T-cell (primary cell): ENCODE measurements around the gene ATG101. TPM values are rescaled to one million over a fixed set of nuclear protein-coding genes. Genes with fewer than 3 reads are reported as not detected.

Experiments used
- ATAC-seq, 4 experiments: fragments of 200-7000 bp in 3 of 4; fragments of 150-1000 bp in 1 of 4; cut with Tn5 transposase; replicated peaks in 1 of 4; 1 replicate in 3 of 4; 2 replicates in 1 of 4; pipeline ENCODE4 v1.10.0; 2021; ENCODE audit warnings: moderate library complexity in 3 of 4, mild to moderate bottlenecking in 2 of 4, moderate number of reproducible peaks in 1 of 4
- CTCF ChIA-PET, 2 donors: fragments of 300-600 bp; sonication (Branson Sonifier 250); formaldehyde crosslinking; loops; one replicate each; lab custom pipeline; 2022; ENCODE audit warnings: antibody characterized with exemption in 2 of 2; lab: Charles Lee
- POLR2A ChIA-PET, 2 donors: fragments of 300-600 bp; sonication (Branson Sonifier 250); formaldehyde crosslinking; loops; one replicate each; lab custom pipeline; 2022; ENCODE audit warnings: antibody characterized with exemption in 2 of 2; lab: Charles Lee
- DNase-seq, 35 experiments: peaks; one replicate each; pipeline versions ENCODE4 v3.0.0 to v3.0.0-alpha.2; 2013 to 2023
- H3K27ac ChIP-seq: one replicate; pipeline ENCODE4 v1.5.1; 2013; ENCODE audit warnings: low read length
- H3K27me3 ChIP-seq, 2 experiments: replicated peaks in 1 of 2; 1 replicate in 1 of 2; 2 replicates in 1 of 2; pipeline versions ENCODE4 v1.6.1 to v1.7.0; 2013; ENCODE audit warnings: low read length in 1 of 2, mixed read lengths in 1 of 2; ENCODE audit not compliant: control insufficient read depth in 2 of 2, insufficient read depth in 2 of 2; ENCODE audit errors: extremely low read depth in 1 of 2
- H3K36me3 ChIP-seq, 2 donors: 1 replicate in 1 of 2; 2 replicates in 1 of 2; pipeline versions ENCODE4 v1.6.1 to v1.7.0; 2013; ENCODE audit warnings: low read length in 1 of 2; ENCODE audit not compliant: control insufficient read depth in 2 of 2, insufficient read depth in 1 of 2; ENCODE audit errors: extremely low read depth in 1 of 2
- H3K4me1 ChIP-seq, 2 experiments: 1 replicate in 1 of 2; 2 replicates in 1 of 2; pipeline versions ENCODE4 v1.6.1 to v1.7.0; 2013; ENCODE audit warnings: low read length in 2 of 2, mixed read lengths in 1 of 2; ENCODE audit not compliant: insufficient read depth in 2 of 2, control insufficient read depth in 1 of 2; ENCODE audit errors: extremely low read depth in 1 of 2
- H3K4me3 ChIP-seq, 2 donors: 1 replicate in 1 of 2; 2 replicates in 1 of 2; pipeline versions ENCODE4 v1.5.1 to v1.7.0; 2013; ENCODE audit warnings: mild to moderate bottlenecking in 2 of 2, low read length in 1 of 2, moderate library complexity in 1 of 2; ENCODE audit not compliant: control insufficient read depth in 1 of 2; ENCODE audit errors: extremely low read depth in 1 of 2
- H3K9me3 ChIP-seq: 2 replicates; pipeline ENCODE4 v1.7.0; 2013
- H3K27ac Mint-ChIP-seq, 2 donors: one replicate each; pipeline ENCODE4 v1.8.0; 2020 to 2021; ENCODE audit warnings: mild to moderate bottlenecking in 2 of 2, mixed read lengths in 2 of 2
- H3K27me3 Mint-ChIP-seq, 2 donors: one replicate each; pipeline ENCODE4 v1.8.0; 2021 to 2022; ENCODE audit warnings: mixed read lengths in 2 of 2
- H3K36me3 Mint-ChIP-seq: one replicate; pipeline ENCODE4 v1.8.0; 2021; ENCODE audit warnings: mixed read lengths
- H3K4me1 Mint-ChIP-seq, 3 donors: one replicate each; pipeline ENCODE4 v1.8.0; 2020 to 2022; ENCODE audit warnings: mixed read lengths in 3 of 3, mild to moderate bottlenecking in 1 of 3
- H3K4me3 Mint-ChIP-seq, 3 donors: one replicate each; pipeline ENCODE4 v1.8.0; 2020 to 2022; ENCODE audit warnings: mild to moderate bottlenecking in 3 of 3, mixed read lengths in 3 of 3, moderate library complexity in 3 of 3
- H3K9me3 Mint-ChIP-seq, 3 donors: one replicate each; pipeline ENCODE4 v1.8.0; 2020 to 2022; ENCODE audit warnings: mixed read lengths in 3 of 3
- WGBS: methylation state at CpG from one replicate; pipeline ENCODE4 v1.1.5; 2013; ENCODE audit warnings: missing lambda C conversion rate; ENCODE audit not compliant: insufficient coverage; 5-methylcytosine and 5-hydroxymethylcytosine counted together
- total RNA-seq, 35 experiments: library from RNA in 6 of 35; stranded (reverse) in 6 of 35; fragments of 120-200 nt in 1 of 35; gene quantifications; one replicate each; pipeline versions ENCODE4 v1.2.1 to v1.2.4 and lab custom pipeline; 2013 to 2026

The ATG101 gene
- total RNA-seq, 5 donors from 2014 or later (not counting 1 experiment from before 2014, with no cell fraction given): 24.8 to 30.3 (median 25.9) TPM

- CTCF ChIA-PET: interaction anchor here in 1 of 2 donors (1.1 kb wide), 1 partner anchor 17 kb away, joined by 3 read pairs; no protein-coding TSS in a partner anchor
- H3K4me1 Mint-ChIP-seq: peaks cover 34 to 45% (median 41%) of the 10 kb centered on the region in 3 donors
- H3K9me3 Mint-ChIP-seq: no peaks in the 10 kb centered on the region
Observed at GRCh38 chr12:52049286-52049685, 20.5 kb upstream of the ATG101 start.

GRCh38 chr12:52049688-52050087 is 20.1 kb upstream of the ATG101 start:
- Mint-ChIP-seq H3K36me3 (no peaks in the 10 kb centered on the region), H3K4me1 (peaks cover 34 to 43% (median 41%) of the 10 kb centered on the region in 3 donors), H3K4me3 (peak overlapping the region; percentile 88 to 90 (median 89)), H3K27ac (peak overlapping the region; percentile 29 to 41), H3K27me3 (peaks cover 0 to 4% of the 10 kb centered on the region in 2 donors), H3K9me3 (no peaks in the 10 kb centered on the region)
- Histone ChIP-seq H3K4me3 (no peak overlapping the region), H3K36me3 (no peaks in the 10 kb centered on the region), H3K27ac (no peak overlapping the region), H3K27me3 (peaks cover 0 to 27% of the 10 kb centered on the region in 2 experiments), H3K9me3 (no peaks in the 10 kb centered on the region), H3K4me1 (peaks cover 23 to 44% of the 10 kb centered on the region in 2 experiments)
- DNase-seq: no peak
- CTCF ChIA-PET: no interaction called here
- POLR2A ChIA-PET: no interaction called here
- 89% methylated on average over 1 of the region's 5 CpGs for WGBS
- ATAC-seq: no peak

More at GRCh38 chr12:52049286-52049685, 20.5 kb upstream of the ATG101 start:
- H3K4me3 Mint-ChIP-seq: peak overlapping the region; percentile 88 to 90 (median 89)
- DNase-seq (no peak), ATAC-seq (no peak)
- no peaks in the 10 kb centered on the region for H3K36me3 ChIP-seq
- H3K27me3 Mint-ChIP-seq: peaks cover 0 to 4% of the 10 kb centered on the region in 2 donors
- no peaks in the 10 kb centered on the region for H3K9me3 ChIP-seq
- peaks cover 0 to 29% of the 10 kb centered on the region in 2 experiments for H3K27me3 ChIP-seq
- no peaks in the 10 kb centered on the region for H3K36me3 Mint-ChIP-seq
- WGBS: 94% methylated on average over 2 of the region's 4 CpGs
- peak overlapping the region; percentile 29 to 41 for H3K27ac Mint-ChIP-seq
- POLR2A ChIA-PET: interaction anchor here in 1 of 2 donors (0.8 kb wide), 1 partner anchor 25 kb away, joined by 8 read pairs; no protein-coding TSS in a partner anchor
- peaks cover 23 to 44% of the 10 kb centered on the region in 2 experiments for H3K4me1 ChIP-seq
- no peak overlapping the region for H3K4me3 ChIP-seq
- no peak overlapping the region for H3K27ac ChIP-seq

- DNase-seq (peak in 3 of 35 experiments; percentile 13 to 64 (median 47)), ATAC-seq (peak in 1 of 4 experiments; percentile 0)
- Histone ChIP-seq H3K27me3 (peaks cover 0 to 24% of the 10 kb centered on the region in 2 experiments), H3K27ac (peak overlapping the region; percentile 99), H3K36me3 (peaks cover 0 to 3% of the 10 kb centered on the region in 2 donors), H3K4me1 (peaks cover 23 to 44% of the 10 kb centered on the region in 2 experiments), H3K9me3 (no peaks in the 10 kb centered on the region), H3K4me3 (peak overlapping the region; percentile 84 to 91)
- ChIA-PET POLR2A (interaction anchor here (0.6 to 2.8 kb wide), 4 partner anchors 11 to 25 kb away, joined by 3 to 16 read pairs (median 9); no protein-coding TSS in a partner anchor), CTCF (interaction anchor here in 1 of 2 donors (1.3 to 4.3 kb wide), 4 partner anchors 16 to 24 kb away, joined by 4 to 43 read pairs (median 14); partner anchors contain the start of gene ATG101)
- Mint-ChIP-seq H3K27me3 (peaks cover 0 to 4% of the 10 kb centered on the region in 2 donors), H3K36me3 (no peaks in the 10 kb centered on the region), H3K4me3 (peak overlapping the region; percentile 88 to 90 (median 89)), H3K4me1 (peaks cover 34 to 42% (median 41%) of the 10 kb centered on the region in 3 donors), H3K27ac (peak overlapping the region; percentile 22 to 39), H3K9me3 (no peaks in the 10 kb centered on the region)
- 30% methylated on average over 11 of the region's 16 CpGs for WGBS
Observed at GRCh38 chr12:52050116-52050757, 19.5 kb upstream of the ATG101 start.

- peak within 1 kb of the TSS; percentile 99 for H3K27ac ChIP-seq
- H3K4me3 ChIP-seq: peak within 1 kb of the TSS; percentile 91
- peak; percentile 85 to 92 (median 90) for ATAC-seq
Observed at GRCh38 chr12:52050758-52051541, 18.8 kb upstream of the ATG101 start, which contains the start of gene NR4A1. Gene NR4A1, plus strand, starts transcription at chr12:52051442. Its CDS starts 2,887 bp downstream, at chr12:52054329.

GRCh38 chr12:52052468-52053186 is 17.2 kb upstream of the ATG101 start:
- H3K4me1 Mint-ChIP-seq: peaks cover 34 to 41% (median 38%) of the 10 kb centered on the region in 3 donors
- DNase-seq: peak in 10 of 35 experiments; percentile 17 to 61 (median 35)
- H3K27me3 ChIP-seq: peaks cover 0 to 11% of the 10 kb centered on the region in 2 experiments
- no peaks in the 10 kb centered on the region for H3K9me3 ChIP-seq
- peak overlapping the region; percentile 89 to 91 for H3K4me3 ChIP-seq
- peaks cover 0 to 6% of the 10 kb centered on the region in 2 donors for H3K36me3 ChIP-seq
- WGBS: no CpG with 5 or more reads among the region's 7 CpGs
- H3K4me1 ChIP-seq: peaks cover 17 to 33% of the 10 kb centered on the region in 2 experiments
- H3K27ac ChIP-seq: peak overlapping the region; percentile 98
- H3K27ac Mint-ChIP-seq: peak overlapping the region; percentile 32 to 93
- H3K9me3 Mint-ChIP-seq: no peaks in the 10 kb centered on the region
- H3K27me3 Mint-ChIP-seq: peaks cover 0 to 4% of the 10 kb centered on the region in 2 donors
- ChIA-PET CTCF (interaction anchor here (1.3 to 4.3 kb wide), 2 partner anchors 18 to 27 kb away, joined by 4 to 43 read pairs; partner anchors contain the start of gene ATG101 (in 1 of the 2)), POLR2A (interaction anchor here in 1 of 2 donors (2.8 kb wide), 1 partner anchor 27 kb away, joined by 16 read pairs; no protein-coding TSS in a partner anchor)
- H3K4me3 Mint-ChIP-seq: peak overlapping the region; percentile 88 to 90 (median 89)
- H3K36me3 Mint-ChIP-seq: no peaks in the 10 kb centered on the region
- ATAC-seq: peak in 1 of 4 experiments; percentile 4

More at GRCh38 chr12:52050758-52051541, 18.8 kb upstream of the ATG101 start, which contains the start of gene NR4A1:
- CTCF ChIA-PET: interaction anchor here (0.7 to 4.3 kb wide), 5 partner anchors 15 to 26 kb away, joined by 3 to 43 read pairs (median 6); partner anchors contain the start of gene ATG101 (in 1 of the 2)
- Mint-ChIP-seq H3K9me3 (no peaks in the 10 kb centered on the region), H3K36me3 (no peaks in the 10 kb centered on the region), H3K27me3 (peaks cover 0 to 4% of the 10 kb centered on the region in 2 donors), H3K27ac (peak within 1 kb of the TSS; percentile 91 to 93), H3K4me3 (peak within 1 kb of the TSS; percentile 88 to 90 (median 89)), H3K4me1 (peaks cover 34 to 41% (median 38%) of the 10 kb centered on the region in 3 donors)
- Histone ChIP-seq H3K4me1 (peaks cover 19 to 39% of the 10 kb centered on the region in 2 experiments), H3K27me3 (peaks cover 0 to 18% of the 10 kb centered on the region in 2 experiments), H3K9me3 (no peaks in the 10 kb centered on the region), H3K36me3 (peaks cover 0 to 3% of the 10 kb centered on the region in 2 donors)
- POLR2A ChIA-PET: interaction anchor here (0.6 to 2.8 kb wide), 6 partner anchors 12 to 44 kb away, joined by 3 to 16 read pairs (median 4); partner anchors contain the start of gene TAMALIN (in 1 of the 2)
- DNase-seq: peak; percentile 94 to 100 (median 99)
- under 1% methylated on average over 52 of the region's 77 CpGs for WGBS
